Measurements from ENCODE around the gene CASK.
"Not testable (repeated sequence)": the region's sequence is repeated elsewhere in the genome, so short reads cannot be mapped to it uniquely, and the experiment has no call there.

CASK gene

DNA sequence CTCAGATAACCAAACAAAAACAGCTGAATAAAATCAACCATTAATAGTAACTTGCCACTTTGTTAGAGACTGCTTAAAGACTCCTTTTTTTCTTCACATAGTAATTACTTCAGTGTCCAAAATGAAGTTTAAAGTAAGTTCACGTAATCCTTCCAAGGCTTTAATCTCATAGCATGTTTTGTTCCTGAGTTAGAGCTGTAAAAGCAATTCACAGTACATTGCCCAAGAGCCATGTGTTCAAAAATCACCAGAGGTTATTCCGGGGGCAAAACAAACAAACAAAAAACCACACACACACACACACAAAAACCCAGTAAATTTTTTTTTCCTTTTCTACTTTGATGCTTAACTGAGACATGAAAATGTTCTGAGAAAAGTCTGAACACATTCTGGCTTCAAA, 193.3 kb downstream of the CASK start:
- no peak for DNase-seq (ENCODE audit: low spot score)

DNA sequence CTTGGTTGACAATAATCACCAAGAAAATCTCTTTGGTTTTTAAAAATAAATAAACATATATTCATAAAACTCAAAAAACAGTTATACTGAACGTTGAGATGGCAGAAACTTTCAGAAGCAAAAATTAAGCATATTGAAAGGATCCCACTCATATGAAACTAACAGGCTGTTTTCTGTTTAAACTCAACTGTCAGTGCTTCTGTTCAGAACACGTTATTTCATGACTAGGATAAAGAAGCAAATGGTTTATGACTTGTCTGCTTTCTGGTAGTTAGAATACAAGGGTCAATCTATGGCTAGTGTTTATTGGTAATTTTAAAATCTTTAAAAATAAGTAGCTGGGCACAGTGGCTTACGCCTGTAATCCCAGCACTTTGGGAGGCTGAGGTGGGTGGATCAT, 195.2 kb downstream of the CASK start:
- no peak for DNase-seq (ENCODE audit: low spot score)

GRCh38 chrX:41723826-41724225, 199.5 kb downstream of the CASK start, which contains the start of gene GPR82:
Gene GPR82 (plus strand): TSS chrX:41724181. CDS start chrX:41727027, 2,846 bp downstream.
- no peak for DNase-seq (ENCODE audit: low spot score)

DNA sequence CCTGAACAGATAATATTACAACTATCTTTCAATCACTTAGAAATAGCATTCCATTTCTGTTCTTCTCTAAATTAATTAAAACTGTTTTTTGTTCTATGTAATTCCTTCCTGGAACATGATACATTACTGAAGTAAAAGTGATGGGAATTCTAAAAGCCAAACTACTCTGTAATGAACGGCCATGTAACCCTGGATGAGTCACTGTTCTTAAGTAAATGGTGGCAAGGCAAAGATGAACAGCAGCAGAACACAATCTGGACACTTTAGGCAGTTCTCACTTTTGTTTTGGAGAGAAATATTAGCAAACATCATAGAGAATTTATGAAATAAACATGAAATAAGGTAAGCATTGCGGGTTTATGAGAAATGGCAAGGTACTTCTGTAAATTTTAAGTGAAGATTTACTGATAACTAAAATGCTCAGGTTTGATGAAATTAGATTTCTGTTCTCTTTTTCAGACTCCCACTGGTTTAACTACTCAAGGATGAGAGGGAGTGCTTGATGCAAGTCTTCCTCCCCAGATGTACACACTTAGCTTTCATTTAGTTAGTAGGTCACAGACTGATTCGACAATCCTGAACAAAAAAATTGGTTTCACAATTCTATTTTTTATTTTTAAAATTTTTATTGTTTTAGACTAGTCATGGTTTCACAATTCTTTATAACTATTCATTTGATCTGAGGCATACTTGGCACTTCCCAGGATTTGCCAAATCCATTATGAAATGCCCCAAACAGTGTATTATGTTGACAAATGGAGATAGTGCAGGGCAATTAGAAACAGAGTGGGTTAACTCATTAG, 200.3 kb downstream of the CASK start:
- no peak for DNase-seq (ENCODE audit: low spot score)

- DNase-seq (ENCODE audit: low spot score): no peak
These were observed 201.1 kb downstream of the CASK start for GRCh38 chrX:41722214-41722613.

- no peak for DNase-seq (ENCODE audit: low spot score)
These were observed 201.8 kb downstream of the CASK start for GRCh38 chrX:41721590-41721989.

GRCh38 chrX:41720125-41720779, 203.1 kb downstream of the CASK start:
- DNase-seq (ENCODE audit: low spot score): no peak

DNA sequence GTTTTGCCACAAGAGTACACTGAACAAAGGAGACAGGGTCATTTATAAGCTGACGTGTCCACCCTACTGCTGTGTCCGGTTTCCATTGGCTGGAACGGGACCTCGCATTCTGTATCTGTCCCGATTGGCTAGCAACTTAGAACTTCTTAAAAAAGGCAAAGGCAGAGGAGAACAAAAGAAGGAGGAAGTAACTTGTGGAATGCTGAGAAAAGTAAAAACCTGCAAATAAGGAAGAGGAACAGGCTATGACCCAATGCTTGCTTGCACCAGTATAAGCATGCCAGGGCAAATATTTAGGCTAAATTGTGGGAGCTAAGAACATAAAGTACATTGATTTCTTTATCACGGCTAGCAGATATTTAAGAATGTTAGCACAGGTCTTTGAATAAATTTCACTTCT, 203.7 kb downstream of the CASK start:
- not testable (repeated sequence) for DNase-seq (ENCODE audit: low spot score)

DNA sequence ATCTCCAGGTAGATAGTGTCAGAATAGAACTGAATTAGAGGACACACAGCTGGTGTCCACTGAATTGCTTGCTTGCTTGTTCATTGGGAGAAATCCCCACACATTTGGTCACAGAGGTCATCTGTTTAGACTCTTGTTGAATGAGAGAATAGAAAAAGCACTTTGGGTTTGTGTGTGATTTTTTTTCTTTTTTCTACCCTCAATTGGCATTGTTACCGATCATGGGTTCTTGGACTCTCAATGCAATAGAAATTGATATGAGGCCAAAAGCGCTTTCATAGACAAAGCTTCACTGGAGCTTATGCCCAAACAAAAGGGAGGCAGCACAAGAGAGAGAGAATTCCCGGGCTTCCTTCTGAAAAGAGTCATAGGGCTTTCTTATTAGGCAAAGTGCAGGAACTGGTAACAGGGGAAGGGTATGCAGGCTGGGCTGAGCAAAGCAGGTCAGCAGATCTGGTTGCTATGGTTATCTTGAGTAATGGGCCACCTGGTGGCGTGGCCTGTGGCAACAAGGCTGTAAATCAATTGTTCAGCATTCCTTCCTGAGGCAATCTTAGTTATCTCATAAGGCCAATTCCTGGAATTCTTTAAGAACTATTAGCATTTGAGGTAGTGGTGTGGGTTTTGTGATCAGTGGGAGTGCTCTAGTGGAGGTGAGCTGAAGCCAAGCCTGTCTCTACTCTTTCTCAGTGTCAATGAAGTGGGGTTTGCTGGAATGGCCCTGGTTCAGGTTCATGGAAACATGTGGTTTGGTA, 204.7 kb downstream of the CASK start:
- no peak for DNase-seq (ENCODE audit: low spot score)

GRCh38 chrX:41716767-41717473, 206.4 kb downstream of the CASK start:
- DNase-seq (ENCODE audit: low spot score): no peak

DNA sequence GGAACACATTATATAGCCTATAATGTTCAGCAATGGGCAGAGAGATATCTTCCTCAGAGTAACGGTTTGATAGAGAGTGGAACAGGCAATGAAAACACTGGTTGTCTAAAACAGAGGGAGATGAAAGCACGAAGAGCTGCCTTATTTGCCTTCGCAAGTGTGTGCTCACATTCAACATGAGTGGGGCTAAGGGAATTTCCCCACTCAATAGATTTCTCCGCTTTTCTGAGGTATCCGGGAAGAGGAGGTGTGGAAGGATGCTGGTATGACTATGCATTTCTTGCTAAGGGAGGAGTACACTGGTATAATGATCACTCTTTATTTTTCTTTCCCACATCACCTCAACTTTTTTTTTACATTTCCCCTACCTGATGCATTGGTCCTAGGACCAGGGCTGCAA, 207.1 kb downstream of the CASK start:
- no peak for DNase-seq (ENCODE audit: low spot score)

DNA sequence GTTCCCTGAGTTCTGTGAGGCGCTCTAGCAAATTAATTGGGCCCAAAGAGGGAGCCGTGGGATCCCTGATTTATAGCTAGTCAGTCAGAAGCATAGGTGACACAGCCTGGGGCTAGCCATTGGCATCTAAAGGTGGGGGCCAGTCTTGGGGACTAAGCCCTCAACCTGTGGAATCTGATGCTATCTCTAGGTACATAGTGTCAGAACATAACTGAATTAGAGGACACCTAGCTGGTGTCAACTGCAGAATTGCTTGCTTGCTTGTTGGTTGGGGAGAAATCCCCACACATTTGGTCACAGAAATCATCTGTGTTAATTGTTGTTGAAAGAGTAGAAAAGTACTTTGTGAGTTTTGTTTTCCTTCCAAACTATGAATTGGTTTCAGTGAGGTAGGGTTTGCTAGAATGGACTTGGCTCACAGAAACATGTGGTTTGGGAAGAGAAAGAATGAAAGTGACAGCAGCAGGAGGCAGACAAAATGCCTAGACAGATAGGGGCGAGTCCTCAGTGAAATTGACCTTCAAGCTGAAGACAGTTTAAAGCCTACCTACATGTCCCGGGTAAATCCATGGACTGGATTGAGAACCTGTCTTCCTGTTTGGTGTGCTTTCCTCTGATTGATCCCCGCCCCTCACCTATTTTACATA, 212.2 kb downstream of the CASK start:
- DNase-seq (ENCODE audit: low spot score): no peak

GRCh38 chrX:41708486-41708885, 214.9 kb downstream of the CASK start:
- DNase-seq (ENCODE audit: low spot score): no peak

DNA sequence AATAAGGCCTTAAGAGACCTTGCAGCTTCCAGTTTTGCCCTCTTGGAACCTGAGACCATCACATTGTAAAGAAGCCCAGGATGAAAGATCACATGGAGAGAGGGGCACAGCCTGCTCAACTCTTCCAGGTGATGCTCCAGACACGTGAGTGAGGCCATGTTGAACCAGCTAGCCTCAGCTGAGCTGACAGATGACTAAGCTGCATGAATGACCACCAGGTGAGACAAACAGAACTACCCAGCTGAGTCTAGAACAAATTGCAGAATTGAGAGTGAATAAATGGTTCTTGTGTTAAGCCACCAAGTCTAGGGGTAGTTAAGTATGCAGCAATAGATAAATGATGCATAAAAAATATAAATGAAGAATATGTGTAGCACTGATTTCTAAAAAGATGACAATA, 216.1 kb downstream of the CASK start:
- no peak for DNase-seq (ENCODE audit: low spot score)

DNA sequence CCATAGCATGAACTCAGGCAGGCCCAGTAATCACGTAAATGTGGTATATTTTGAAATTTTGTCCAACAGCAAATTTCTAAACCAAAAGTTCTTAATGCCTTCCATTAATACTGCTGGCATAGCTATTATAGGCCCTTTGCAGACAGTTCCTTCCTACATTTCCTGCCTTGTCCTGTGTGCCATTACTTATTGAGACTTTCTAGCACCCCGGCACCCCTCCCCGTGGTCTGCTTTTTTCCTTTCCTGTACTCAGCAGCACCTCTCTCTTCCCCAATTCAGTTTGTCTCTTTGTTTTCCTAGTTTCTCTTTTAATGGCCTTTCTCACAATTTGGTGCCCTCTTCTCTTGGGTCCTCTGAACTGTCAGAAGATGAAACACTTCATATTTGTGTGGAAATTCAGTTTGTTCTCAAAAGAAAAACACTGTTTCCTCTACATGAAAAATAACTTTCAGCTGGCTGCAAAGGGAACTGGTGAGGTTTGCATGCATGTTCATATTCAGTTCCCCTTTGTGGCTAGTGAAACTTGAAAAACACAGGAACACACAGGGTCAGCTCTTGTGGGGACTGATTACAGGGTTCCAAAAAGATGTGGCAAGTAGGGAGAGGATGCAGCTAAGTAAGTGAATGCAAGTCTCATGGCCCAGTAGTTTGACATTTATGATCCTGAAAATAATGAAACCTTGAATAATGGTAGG, 217.5 kb downstream of the CASK start:
- no peak for DNase-seq (ENCODE audit: low spot score)

GRCh38 chrX:41705042-41705441, 218.3 kb downstream of the CASK start:
- no peak for DNase-seq (ENCODE audit: low spot score)

DNA sequence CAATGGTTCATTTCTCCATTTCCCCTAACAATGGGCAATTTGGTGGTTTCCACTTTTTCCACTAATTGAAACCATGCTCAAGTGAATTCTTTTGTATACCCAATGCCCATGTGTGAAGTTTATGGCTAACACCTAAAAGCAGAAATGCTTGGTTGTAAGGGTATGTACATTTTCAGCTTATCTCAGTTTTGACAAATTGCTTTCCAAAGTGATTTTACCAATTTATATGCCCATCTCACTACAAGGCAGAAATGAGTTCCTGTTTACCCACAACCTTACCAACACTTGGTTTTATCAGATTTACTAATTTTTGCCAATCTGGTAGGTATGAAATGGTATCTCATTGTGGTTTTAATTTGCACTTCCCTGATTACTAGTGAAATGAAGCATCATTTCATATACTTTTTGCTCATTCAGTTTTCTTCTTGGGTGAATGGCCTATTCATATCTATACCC, 219.8 kb downstream of the CASK start:
- DNase-seq (ENCODE audit: low spot score): no peak

DNA sequence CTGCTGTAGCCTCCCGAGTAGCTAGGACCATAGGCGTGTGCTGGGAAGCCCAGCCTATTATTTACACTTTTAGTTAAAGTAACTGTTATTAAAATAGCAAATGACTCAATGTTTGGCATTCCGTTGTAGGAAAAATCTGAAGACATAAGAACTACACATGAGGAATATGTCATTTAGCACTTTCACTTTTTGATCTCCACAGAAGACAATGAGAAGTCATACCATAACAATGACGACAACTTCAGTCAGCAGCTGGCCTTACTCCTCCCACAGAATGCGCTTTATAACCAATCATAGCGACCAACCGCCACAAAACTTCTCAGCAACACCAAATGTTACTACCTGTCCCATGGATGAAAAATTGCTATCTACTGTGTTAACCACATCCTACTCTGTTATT, 227.9 kb downstream of the CASK start:
- DNase-seq (ENCODE audit: low spot score): no peak

- no peak for DNase-seq (ENCODE audit: low spot score)
These were observed 230.3 kb downstream of the CASK start for GRCh38 chrX:41693024-41693423.

GRCh38 chrX:41692162-41692749, 231.1 kb downstream of the CASK start:
- no peak for DNase-seq (ENCODE audit: low spot score)

DNA sequence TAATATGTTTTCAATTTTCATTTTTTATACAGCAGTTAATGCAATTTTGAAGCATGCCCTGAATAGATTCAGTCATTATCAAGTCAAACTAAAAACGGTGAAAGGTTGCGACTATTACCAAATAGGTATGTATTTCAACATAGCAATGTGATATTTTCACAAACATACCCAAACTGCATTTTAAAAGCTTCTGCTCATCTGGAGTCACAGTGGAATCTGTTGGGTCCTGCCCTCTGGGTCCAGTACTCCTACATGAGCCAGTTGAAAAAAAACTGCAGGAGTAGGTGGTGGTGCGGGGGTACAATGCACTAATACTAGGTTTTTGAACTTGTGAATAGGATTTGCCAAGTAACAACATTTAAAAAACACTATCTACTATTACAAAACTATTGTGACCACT, 233.6 kb downstream of the CASK start:
- DNase-seq (ENCODE audit: low spot score): no peak

Measured in SW480 (cell line).